ENCODE measurements around the gene RITA1. TPM values are rescaled to one million over a fixed set of nuclear protein-coding genes. Genes with fewer than 3 reads are reported as not detected.
A peak's percentile ranks its signal among the peaks of the same experiment; 100 is the strongest.

Gene RITA1
- total and polyA plus RNA-seq, 10 of the 15 experiments (the other 5 are each of a cell fraction or from before 2014, with no cell fraction given) = 2.3 to 39.9 (median 24.8) TPM

DNA sequence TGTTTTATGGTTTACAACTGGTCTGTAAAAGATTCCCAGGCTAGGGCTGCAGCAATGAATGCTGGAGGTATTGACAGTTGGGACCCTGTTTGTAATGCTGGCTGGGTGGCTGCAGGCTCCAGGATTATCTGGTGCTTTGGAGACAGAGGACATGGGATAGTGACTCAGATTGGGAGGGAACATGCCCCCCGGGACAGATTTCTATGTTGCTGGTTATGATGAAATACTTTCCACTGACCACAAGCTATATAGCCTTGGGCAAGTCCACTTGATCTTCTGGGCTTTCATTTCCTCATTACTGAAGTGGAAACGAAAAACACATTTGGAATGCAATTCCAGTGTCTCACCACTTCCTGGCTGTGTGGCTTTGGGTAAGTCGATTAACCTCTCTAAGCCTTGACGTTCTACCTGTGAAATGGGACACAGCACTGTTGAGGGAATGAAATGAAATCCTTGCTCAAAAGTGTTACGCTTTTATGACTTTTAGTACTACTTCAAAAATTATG lies 29.4 kb downstream of the RITA1 start (continued):
- TF ChIP-seq MYC (IDR thresholded peaks at IDR 0.05; ENCODE audit: insufficient read depth, insufficient read length, insufficient replicate concordance, low read length, severe bottlenecking) = no peak
- TF ChIP-seq CREB1 (IDR thresholded peaks at IDR 0.05; ENCODE audit: low read depth) = peak; percentile 39; the same call in 1 of the 2 replicates
- peak; percentile 47; the same call in 1 of the 2 replicates for TF ChIP-seq JUND (IDR thresholded peaks at IDR 0.05; ENCODE audit: low read depth, low read length)
- TF ChIP-seq SRF (IDR thresholded peaks at IDR 0.05; ENCODE audit: low read depth in 2 of 2, low read length in 2 of 2) = 0 out of 4 replicates have a peak, but pooled peaks of 1 of the 2 experiments have one; percentile 23
- TF ChIP-seq ZNF384 (IDR thresholded peaks at IDR 0.05; ENCODE audit: borderline replicate concordance, low read depth, low read length) = no peak
- TF ChIP-seq BMI1 (IDR thresholded peaks at IDR 0.05; ENCODE audit: borderline replicate concordance) = peak; percentile 36; the same call in 1 of the 2 replicates
- TF ChIP-seq CHD2 (IDR thresholded peaks at IDR 0.05; ENCODE audit: borderline replicate concordance, low read depth, low read length) = peak; percentile 21; the same call in 1 of the 2 replicates
- peak; percentile 72 for TF ChIP-seq CREM (IDR thresholded peaks at IDR 0.05; ENCODE audit: low read depth)
- no peak for TF ChIP-seq KAT2A (conservative IDR thresholded peaks at IDR 0.05; ENCODE audit: control insufficient read depth, low read depth, low read length)
- no peak for TF ChIP-seq POLR2AphosphoS5 (IDR thresholded peaks at IDR 0.05; ENCODE audit: low read length)
- TF ChIP-seq ZNF274 (IDR thresholded peaks at IDR 0.05; ENCODE audit: insufficient read depth, insufficient read length) = no peak
- peak; percentile 49 to 53; a peak in 2 of 4 replicates for TF ChIP-seq BHLHE40 (IDR thresholded peaks at IDR 0.05; ENCODE audit: borderline replicate concordance in 1 of 2, low read depth in 2 of 2, low read length in 1 of 2)
- no peak for TF ChIP-seq HDAC2 (IDR thresholded peaks at IDR 0.05)
- TF ChIP-seq, protein P1, sequence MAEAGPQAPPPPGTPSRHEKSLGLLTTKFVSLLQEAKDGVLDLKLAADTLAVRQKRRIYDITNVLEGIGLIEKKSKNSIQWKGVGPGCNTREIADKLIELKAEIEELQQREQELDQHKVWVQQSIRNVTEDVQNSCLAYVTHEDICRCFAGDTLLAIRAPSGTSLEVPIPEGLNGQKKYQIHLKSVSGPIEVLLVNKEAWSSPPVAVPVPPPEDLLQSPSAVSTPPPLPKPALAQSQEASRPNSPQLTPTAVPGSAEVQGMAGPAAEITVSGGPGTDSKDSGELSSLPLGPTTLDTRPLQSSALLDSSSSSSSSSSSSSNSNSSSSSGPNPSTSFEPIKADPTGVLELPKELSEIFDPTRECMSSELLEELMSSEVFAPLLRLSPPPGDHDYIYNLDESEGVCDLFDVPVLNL (IDR thresholded peaks at IDR 0.05; ENCODE audit: low read depth, low read length) = no peak
- no peak for TF ChIP-seq SMC3 (IDR thresholded peaks at IDR 0.05; ENCODE audit: borderline replicate concordance, low read length)
- no peak for TF ChIP-seq WRNIP1 (IDR thresholded peaks at IDR 0.05; ENCODE audit: borderline replicate concordance, low read depth, low read length)
- TF ChIP-seq, protein P2, sequence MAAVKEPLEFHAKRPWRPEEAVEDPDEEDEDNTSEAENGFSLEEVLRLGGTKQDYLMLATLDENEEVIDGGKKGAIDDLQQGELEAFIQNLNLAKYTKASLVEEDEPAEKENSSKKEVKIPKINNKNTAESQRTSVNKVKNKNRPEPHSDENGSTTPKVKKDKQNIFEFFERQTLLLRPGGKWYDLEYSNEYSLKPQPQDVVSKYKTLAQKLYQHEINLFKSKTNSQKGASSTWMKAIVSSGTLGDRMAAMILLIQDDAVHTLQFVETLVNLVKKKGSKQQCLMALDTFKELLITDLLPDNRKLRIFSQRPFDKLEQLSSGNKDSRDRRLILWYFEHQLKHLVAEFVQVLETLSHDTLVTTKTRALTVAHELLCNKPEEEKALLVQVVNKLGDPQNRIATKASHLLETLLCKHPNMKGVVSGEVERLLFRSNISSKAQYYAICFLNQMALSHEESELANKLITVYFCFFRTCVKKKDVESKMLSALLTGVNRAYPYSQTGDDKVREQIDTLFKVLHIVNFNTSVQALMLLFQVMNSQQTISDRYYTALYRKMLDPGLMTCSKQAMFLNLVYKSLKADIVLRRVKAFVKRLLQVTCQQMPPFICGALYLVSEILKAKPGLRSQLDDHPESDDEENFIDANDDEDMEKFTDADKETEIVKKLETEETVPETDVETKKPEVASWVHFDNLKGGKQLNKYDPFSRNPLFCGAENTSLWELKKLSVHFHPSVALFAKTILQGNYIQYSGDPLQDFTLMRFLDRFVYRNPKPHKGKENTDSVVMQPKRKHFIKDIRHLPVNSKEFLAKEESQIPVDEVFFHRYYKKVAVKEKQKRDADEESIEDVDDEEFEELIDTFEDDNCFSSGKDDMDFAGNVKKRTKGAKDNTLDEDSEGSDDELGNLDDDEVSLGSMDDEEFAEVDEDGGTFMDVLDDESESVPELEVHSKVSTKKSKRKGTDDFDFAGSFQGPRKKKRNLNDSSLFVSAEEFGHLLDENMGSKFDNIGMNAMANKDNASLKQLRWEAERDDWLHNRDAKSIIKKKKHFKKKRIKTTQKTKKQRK (IDR thresholded peaks at IDR 0.05; ENCODE audit: low read depth, low read length) = no peak
- TF ChIP-seq PBX3 (IDR thresholded peaks at IDR 0.05; ENCODE audit: insufficient replicate concordance, low read depth, low read length) = no peak
- no peak for TF ChIP-seq RFX5 (IDR thresholded peaks at IDR 0.05; ENCODE audit: low read depth, low read length)
- TF ChIP-seq CBX3 (IDR thresholded peaks at IDR 0.05; ENCODE audit: borderline replicate concordance, low read depth) = no peak
- no peak for TF ChIP-seq PAX8 (IDR thresholded peaks at IDR 0.05)
- TF ChIP-seq NBN (IDR thresholded peaks at IDR 0.05) = peak; percentile 72; the same call in 1 of the 2 replicates
- TF ChIP-seq GABPA (IDR thresholded peaks at IDR 0.05; ENCODE audit: low read depth) = no peak
- no peak for TF ChIP-seq SREBF2 (IDR thresholded peaks at IDR 0.05; ENCODE audit: low read length)
- TF ChIP-seq RUNX3 (IDR thresholded peaks at IDR 0.05; ENCODE audit: low read length) = peak; percentile 99
- TF ChIP-seq ZNF24 (IDR thresholded peaks at IDR 0.05) = no peak
- TF ChIP-seq TARDBP (IDR thresholded peaks at IDR 0.05; ENCODE audit: borderline replicate concordance) = no peak
- peak; percentile 62 to 75; a peak in 3 of 4 replicates for TF ChIP-seq EP300 (IDR thresholded peaks at IDR 0.05; ENCODE audit: borderline replicate concordance in 1 of 2, control insufficient read depth in 1 of 2, low read depth in 2 of 2, low read length in 2 of 2)
